GM18907 (cell line): Measurements from ENCODE around the gene FAM229A.
A peak's percentile ranks its signal among the peaks of the same experiment; 100 is the strongest.

Experiments used
- ATAC-seq: cut with Tn5 transposase; IDR thresholded peaks from one replicate; pipeline ENCODE4 v1.9.1; 2021; ENCODE audit warnings: mild to moderate bottlenecking, moderate library complexity; ENCODE audit not compliant: unreplicated experiment

FAM229A gene

DNA sequence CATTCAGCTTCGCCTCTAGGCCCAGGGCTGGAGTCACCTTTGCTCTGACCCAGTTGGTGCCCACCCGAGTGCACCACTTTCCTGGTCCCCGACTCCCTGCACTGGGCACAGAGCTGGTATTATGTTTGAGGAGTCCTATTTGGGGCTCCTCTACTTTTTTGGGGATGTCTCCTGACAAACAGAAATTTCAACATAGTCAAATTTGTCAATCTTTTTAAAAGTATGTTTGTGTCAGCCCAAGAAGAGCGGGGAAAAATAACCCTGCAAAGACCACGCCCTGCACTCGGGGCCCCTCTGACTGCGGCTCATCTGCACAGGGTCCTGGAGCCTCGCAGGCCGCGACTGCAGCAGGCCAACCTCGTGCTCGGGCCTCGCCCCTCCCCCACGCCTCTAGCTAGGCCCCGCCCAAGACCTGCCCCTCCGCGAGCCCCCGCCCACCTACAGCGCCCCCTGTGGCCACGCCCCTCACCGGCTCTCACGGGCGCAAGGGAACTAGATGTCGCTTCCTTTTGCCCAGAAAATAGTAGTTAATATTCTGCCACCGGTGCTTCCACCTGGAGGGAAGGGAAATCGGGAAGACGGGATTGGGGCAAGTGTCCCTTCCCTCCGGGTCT, 11.4 kb downstream of the FAM229A start:
- peak; percentile 31 for ATAC-seq

- no peak for ATAC-seq
These were observed 13.0 kb downstream of the FAM229A start for GRCh38 chr1:32349211-32349708.

DNA sequence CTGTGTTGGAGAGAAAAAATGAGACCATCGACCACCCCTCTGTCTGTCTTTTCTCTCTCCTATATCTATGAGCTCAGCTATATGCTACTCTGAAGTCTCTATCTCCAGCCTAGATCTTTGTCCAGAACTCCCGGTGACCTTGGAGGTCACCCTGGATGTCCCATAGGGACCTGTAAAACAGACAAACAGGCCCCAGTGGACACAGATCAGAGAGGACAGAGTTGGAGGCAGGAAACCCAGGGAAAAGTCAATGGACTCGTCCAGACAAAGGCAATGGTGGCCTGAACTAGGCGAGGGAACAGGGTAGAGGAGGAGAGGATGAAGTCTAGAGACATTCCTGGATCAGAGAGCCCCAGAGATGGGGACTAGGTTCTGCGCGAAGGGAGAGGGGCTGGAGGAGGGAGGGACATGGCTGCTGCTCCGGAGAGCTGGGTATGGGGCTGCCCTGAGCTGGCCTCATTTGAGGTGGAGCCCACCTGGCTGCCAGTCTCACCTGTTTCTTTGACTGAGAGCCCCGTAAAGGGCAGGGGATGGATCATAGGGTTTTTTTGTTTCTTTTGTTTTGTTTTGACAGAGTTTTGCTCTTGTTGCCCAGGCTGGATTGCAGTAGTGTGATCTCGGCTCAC, 15.6 kb downstream of the FAM229A start:
- ATAC-seq, result no peak

DNA sequence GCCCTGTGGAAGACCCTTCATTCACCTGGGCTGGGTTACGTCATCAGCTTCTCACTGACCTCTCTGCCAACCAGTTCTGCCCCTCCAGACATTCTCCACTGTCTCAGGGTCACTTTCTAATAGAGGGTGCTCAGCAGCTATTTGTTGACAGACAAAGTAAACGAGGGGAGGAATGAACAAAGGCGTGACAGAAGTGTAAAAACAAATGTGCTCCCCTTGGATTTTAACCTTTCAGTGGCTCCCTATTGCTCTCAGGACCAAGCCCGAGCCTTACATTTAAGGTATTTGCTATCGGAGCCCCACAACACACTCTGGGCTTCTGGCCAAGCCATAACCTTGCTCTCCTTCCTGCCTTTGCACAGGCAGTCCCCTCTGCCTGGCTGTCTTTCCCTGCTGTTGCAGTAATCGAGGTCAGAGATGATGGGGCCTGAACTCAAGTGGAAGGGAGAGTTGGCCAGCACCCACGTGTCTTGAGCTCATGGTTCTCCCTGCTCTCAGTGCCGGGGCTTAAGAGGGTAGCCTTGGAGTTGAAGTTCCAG, 16.9 kb downstream of the FAM229A start:
- ATAC-seq, result no peak

DNA sequence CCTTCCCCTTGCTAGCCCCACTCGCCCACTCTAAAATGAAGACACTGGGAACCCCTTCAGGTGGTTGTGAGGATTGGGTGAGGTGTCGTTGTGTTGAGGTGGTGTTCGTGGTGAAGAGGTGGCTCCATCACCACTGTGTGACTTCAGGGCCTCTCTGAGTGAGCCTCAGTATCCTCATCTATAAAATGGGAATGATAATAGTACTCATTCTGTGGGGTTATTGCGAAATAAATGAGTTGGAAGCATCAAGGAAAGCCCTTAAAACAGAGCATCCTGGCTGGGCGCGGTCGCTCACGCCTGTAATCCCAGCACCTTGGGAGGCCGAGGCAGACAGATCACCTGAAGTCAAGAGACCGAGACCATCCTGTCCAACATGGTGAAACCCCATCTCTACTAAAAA, 19.6 kb downstream of the FAM229A start:
- ATAC-seq, result no peak

DNA sequence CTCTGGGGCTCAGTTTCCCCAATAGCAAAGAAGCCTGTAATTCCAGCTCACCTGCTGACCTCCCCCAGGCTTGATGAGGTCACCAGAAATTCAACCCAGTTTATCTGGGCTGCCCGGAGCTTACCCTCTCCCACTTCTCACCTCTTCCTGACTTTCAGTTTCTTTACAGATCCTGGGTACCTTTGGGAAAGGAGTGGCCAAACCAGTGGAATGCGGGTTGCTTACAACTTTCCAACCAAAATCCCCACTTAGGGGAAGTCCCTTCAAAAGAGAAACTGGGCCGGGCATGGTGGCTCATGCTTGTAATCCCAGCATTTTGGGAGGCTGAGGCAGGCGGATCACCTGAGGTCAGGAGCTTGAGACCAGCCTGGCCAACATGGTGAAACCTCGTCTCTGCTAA, 20.3 kb downstream of the FAM229A start:
- ATAC-seq, result no peak

GRCh38 chr1:32341186-32341757, 21.0 kb downstream of the FAM229A start:
- ATAC-seq, result no peak

DNA sequence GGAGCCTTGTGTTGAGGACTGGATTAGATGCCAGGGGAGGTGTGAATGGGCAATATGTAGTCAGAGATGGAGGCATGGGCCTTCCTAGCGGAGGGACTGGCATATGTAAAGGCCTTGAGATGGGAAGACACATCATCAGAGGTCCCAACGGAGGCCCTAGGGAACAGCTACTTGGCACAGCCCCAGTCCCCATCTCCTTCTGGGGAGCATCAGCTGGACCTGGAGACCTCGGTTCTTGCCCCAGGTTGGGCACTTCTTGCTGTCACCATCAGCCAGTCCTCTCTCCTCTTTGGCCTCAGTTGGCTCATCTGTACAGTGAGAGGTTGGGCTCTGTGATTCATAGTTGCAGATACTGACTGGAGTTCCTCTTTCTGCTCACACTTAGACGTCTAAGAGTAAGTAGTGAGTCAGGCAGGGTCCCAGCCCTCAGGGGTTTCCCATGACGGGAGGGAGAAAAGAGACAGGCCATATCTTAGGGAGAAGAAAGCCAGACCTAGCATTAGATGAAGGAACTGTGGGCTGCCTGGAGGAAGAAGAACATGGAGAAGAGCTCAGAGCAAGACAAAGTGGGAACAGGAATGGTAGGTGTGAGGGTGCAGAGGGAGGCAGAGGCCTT, 22.8 kb downstream of the FAM229A start:
- ATAC-seq, result no peak

- ATAC-seq, result no peak
These were observed 23.6 kb downstream of the FAM229A start for GRCh38 chr1:32338637-32339145.

GRCh38 chr1:32337855-32338636, 24.2 kb downstream of the FAM229A start:
- ATAC-seq, result peak; percentile 26

DNA sequence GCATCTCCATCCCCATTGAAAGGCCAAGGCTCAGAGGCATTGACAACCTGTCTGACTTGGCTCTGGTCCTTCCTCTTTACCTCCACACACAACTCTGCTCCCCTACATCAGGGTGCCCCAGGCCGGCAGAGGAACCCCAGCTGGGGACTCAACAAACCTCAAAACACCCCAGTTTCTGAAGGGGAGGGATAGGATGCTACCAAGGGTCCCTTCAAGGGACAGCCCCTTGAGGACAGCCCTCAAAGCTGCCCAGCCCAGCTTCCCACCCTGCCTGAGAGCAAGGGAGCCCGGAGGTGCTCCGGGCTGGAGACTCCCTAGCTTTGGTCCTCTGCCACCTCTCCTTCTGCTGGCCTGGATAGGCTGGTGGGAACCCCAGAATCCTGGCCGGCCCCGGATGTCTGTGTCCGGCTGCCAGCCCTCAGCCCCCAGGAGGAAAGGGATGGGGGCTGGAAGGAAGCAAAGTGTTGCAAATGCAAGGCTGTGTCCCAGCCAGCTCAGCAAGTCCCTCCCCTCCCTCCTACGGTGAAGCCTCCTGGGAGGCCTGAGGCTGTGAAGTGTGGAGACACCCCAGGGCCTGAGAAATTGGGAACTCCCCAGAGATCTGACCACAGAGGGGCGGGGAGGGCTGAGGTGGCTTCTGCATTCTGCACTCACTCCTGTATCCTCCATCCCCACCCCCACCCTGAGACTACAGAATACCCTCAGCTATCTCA, 25.2 kb downstream of the FAM229A start:
- ATAC-seq, result peak; percentile 42

GRCh38 chr1:32336591-32336932, 25.7 kb downstream of the FAM229A start:
- no peak for ATAC-seq

- ATAC-seq, result peak; percentile 49
These were observed 26.3 kb downstream of the FAM229A start, which contains the start of gene MARCKSL1 for GRCh38 chr1:32335790-32336590. Gene MARCKSL1 (minus strand): TSS chr1:32336233. CDS start chr1:32336033, 200 bp downstream.

DNA sequence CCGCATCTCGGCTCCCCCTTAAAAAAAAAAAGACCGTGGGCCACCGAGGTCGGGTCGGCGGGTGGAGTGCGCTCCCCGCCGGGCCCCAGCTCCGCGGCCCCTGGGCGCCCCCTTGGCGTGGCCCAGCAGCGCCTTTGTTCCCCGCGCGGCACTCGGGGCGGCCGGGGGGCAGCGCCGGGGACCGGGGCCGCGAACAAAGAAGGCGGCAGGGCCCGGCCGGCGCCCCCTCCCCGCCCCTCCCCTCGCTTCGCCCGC, 26.8 kb downstream of the FAM229A start:
- ATAC-seq, result no peak

GRCh38 chr1:32334864-32335534, 27.3 kb downstream of the FAM229A start:
- ATAC-seq, result no peak

- ATAC-seq, result no peak
These were observed 27.9 kb downstream of the FAM229A start for GRCh38 chr1:32334274-32334861.

GRCh38 chr1:32333251-32333963, 28.9 kb downstream of the FAM229A start:
- no peak for ATAC-seq
